KOPT-K1 (cell line): Measurements from ENCODE around the gene TMPRSS3.

Source experiments
- H3K27ac ChIP-seq: fragments of 200-600 bp; sonication (generic); 2 replicates; pipeline ENCODE4 v1.5.1; 2016; ENCODE audit warnings: antibody characterized with exemption, mild to moderate bottlenecking, low read depth, low read length; ENCODE audit not compliant: poor library complexity, severe bottlenecking
- H3K36me3 ChIP-seq: fragments of 200-600 bp; sonication (generic); 2 replicates; pipeline ENCODE4 v1.5.1; 2017; ENCODE audit warnings: antibody characterized with exemption, mild to moderate bottlenecking, low read length, moderate library complexity; ENCODE audit not compliant: insufficient read depth
- H3K9me3 ChIP-seq: fragments of 200-600 bp; sonication (generic); 2 replicates; pipeline ENCODE4 v1.5.1; 2017; ENCODE audit warnings: antibody characterized with exemption, low read length, mild to moderate bottlenecking; ENCODE audit not compliant: insufficient read depth, poor library complexity, severe bottlenecking

Gene TMPRSS3

GRCh38 chr21:42341776-42342542 lies 53.9 kb downstream of the TMPRSS3 start:
- Histone ChIP-seq H3K9me3 (no peaks in the 10 kb centered on the region), H3K36me3 (no peaks in the 10 kb centered on the region)

GRCh38 chr21:42340187-42341050 lies 55.4 kb downstream of the TMPRSS3 start:
- no peak overlapping the region for H3K27ac ChIP-seq

More at GRCh38 chr21:42341776-42342542, 53.9 kb downstream of the TMPRSS3 start:
- H3K27ac ChIP-seq, result no peak overlapping the region

GRCh38 chr21:42338729-42339715 lies 56.8 kb downstream of the TMPRSS3 start:
- Histone ChIP-seq H3K9me3 (no peaks in the 10 kb centered on the region), H3K27ac (no peak overlapping the region), H3K36me3 (no peaks in the 10 kb centered on the region)

More at GRCh38 chr21:42340187-42341050, 55.4 kb downstream of the TMPRSS3 start:
- no peaks in the 10 kb centered on the region for H3K9me3 ChIP-seq
- no peaks in the 10 kb centered on the region for H3K36me3 ChIP-seq

- H3K36me3 ChIP-seq, result no peaks in the 10 kb centered on the region
- no peaks in the 10 kb centered on the region for H3K9me3 ChIP-seq
- H3K27ac ChIP-seq, result no peak overlapping the region
Measured at GRCh38 chr21:42337830-42338728, 57.8 kb downstream of the TMPRSS3 start.

- Histone ChIP-seq H3K36me3 (no peaks in the 10 kb centered on the region), H3K27ac (no peak overlapping the region), H3K9me3 (peaks cover 2% of the 10 kb centered on the region)
Measured at GRCh38 chr21:42337276-42337675, 58.6 kb downstream of the TMPRSS3 start.

- Histone ChIP-seq H3K9me3 (peaks cover 11% of the 10 kb centered on the region), H3K27ac (no peak overlapping the region), H3K36me3 (no peaks in the 10 kb centered on the region)
Measured at GRCh38 chr21:42336054-42336453, 59.8 kb downstream of the TMPRSS3 start.

- Histone ChIP-seq H3K36me3 (no peaks in the 10 kb centered on the region), H3K9me3 (peaks cover 11% of the 10 kb centered on the region), H3K27ac (no peak overlapping the region)
Measured at GRCh38 chr21:42332557-42333317, 63.1 kb downstream of the TMPRSS3 start.

- Histone ChIP-seq H3K9me3 (peaks cover 11% of the 10 kb centered on the region), H3K27ac (no peak overlapping the region), H3K36me3 (no peaks in the 10 kb centered on the region)
Measured at GRCh38 chr21:42331660-42332059, 64.2 kb downstream of the TMPRSS3 start.

GRCh38 chr21:42330380-42331371 lies 65.2 kb downstream of the TMPRSS3 start:
- Histone ChIP-seq H3K9me3 (peaks cover 12% of the 10 kb centered on the region), H3K36me3 (no peaks in the 10 kb centered on the region), H3K27ac (no peak overlapping the region)

GRCh38 chr21:42324896-42325295 lies 71.0 kb downstream of the TMPRSS3 start:
- no peak overlapping the region for H3K27ac ChIP-seq
- H3K9me3 ChIP-seq, result peaks cover 7% of the 10 kb centered on the region
- no peaks in the 10 kb centered on the region for H3K36me3 ChIP-seq
